CD4-positive, alpha-beta T cell (primary cell): ENCODE results near the gene TGOLN2. TPM values are rescaled to one million over a fixed set of nuclear protein-coding genes. Genes with fewer than 3 reads are reported as not detected.

Experiments
- ATAC-seq: fragments of 200-7000 bp; cut with Tn5 transposase; one replicate; pipeline ENCODE4 v1.10.0; 2022; ENCODE audit warnings: mild to moderate bottlenecking; ENCODE audit not compliant: poor library complexity
- CTCF ChIA-PET: fragments of 350-600 bp; sonication (Branson Sonifier 250); formaldehyde crosslinking; loops from one replicate; lab custom pipeline; 2021; ENCODE audit warnings: antibody characterized with exemption, inconsistent platforms; lab: Charles Lee
- POLR2A ChIA-PET: fragments of 350-600 bp; sonication (Branson Sonifier 250); formaldehyde crosslinking; loops from one replicate; lab custom pipeline; 2021; ENCODE audit warnings: antibody characterized with exemption, inconsistent platforms; lab: Charles Lee
- DNase-seq, 14 experiments: peaks; one replicate each; pipeline ENCODE4 v3.0.0-alpha.2; 2013 to 2020; ENCODE audit warnings: mixed read lengths in 2 of 14
- H3K27ac ChIP-seq, 2 donors: one replicate each; pipeline versions ENCODE4 v1.5.1 to v1.7.0; 2013; ENCODE audit warnings: low read length in 2 of 2, low read depth in 1 of 2, mild to moderate bottlenecking in 1 of 2
- H3K27me3 ChIP-seq, 2 experiments: 1 replicate in 1 of 2; 2 replicates in 1 of 2; pipeline versions ENCODE4 v1.6.1 to v1.7.0; 2013; ENCODE audit warnings: low read length in 2 of 2, control low read depth in 1 of 2, mild to moderate bottlenecking in 1 of 2, moderate library complexity in 1 of 2; ENCODE audit not compliant: insufficient read depth in 2 of 2, control insufficient read depth in 1 of 2
- H3K36me3 ChIP-seq: one replicate; pipeline ENCODE4 v1.6.1; 2013; ENCODE audit warnings: low read length, control low read depth; ENCODE audit not compliant: insufficient read depth
- H3K4me1 ChIP-seq: one replicate; pipeline ENCODE4 v1.6.1; 2013; ENCODE audit warnings: low read length, control low read depth; ENCODE audit not compliant: insufficient read depth
- H3K4me3 ChIP-seq: one replicate; pipeline ENCODE4 v1.5.1; 2013; ENCODE audit warnings: mild to moderate bottlenecking, low read length, moderate library complexity
- H3K9me3 ChIP-seq, 2 experiments: 1 replicate in 1 of 2; 2 replicates in 1 of 2; pipeline versions ENCODE4 v1.6.1 to v1.7.0; 2013; ENCODE audit warnings: low read length in 2 of 2, mild to moderate bottlenecking in 2 of 2, control low read depth in 1 of 2, moderate library complexity in 1 of 2; ENCODE audit not compliant: control insufficient read depth in 1 of 2, insufficient read depth in 1 of 2
- H3K27ac Mint-ChIP-seq: one replicate; pipeline ENCODE4 v1.8.0; 2020; ENCODE audit warnings: mixed read lengths
- H3K27me3 Mint-ChIP-seq: one replicate; pipeline ENCODE4 v1.8.0; 2021; ENCODE audit warnings: mixed read lengths
- H3K36me3 Mint-ChIP-seq: one replicate; pipeline ENCODE4 v1.8.0; 2021; ENCODE audit warnings: low read depth, mixed read lengths
- H3K4me1 Mint-ChIP-seq: one replicate; pipeline ENCODE4 v1.8.0; 2021; ENCODE audit warnings: low read depth, mixed read lengths
- H3K4me3 Mint-ChIP-seq: one replicate; pipeline ENCODE4 v1.8.0; 2020; ENCODE audit warnings: mild to moderate bottlenecking, mixed read lengths
- H3K9me3 Mint-ChIP-seq: one replicate; pipeline ENCODE4 v1.8.0; 2020; ENCODE audit warnings: mixed read lengths
- CTCF ChIP-seq: fragments of 200-600 bp; IDR thresholded peaks from one replicate; pipeline ENCODE4 v1.8.0; 2022; ENCODE audit warnings: antibody characterized with exemption, mild to moderate bottlenecking
- intact Hi-C, 2 experiments: fragments of 100-400 bp; cut with DNase I in 1 of 2; cut with micrococcal nuclease in 1 of 2; formaldehyde crosslinking; loops; one replicate each; pipeline versions ENCODE4 v1.15.1 to v1.9.0; 2023 to 2025; cut with DNase I, micrococcal nuclease
- total RNA-seq, 174 experiments: library from RNA in 2 of 174; stranded (reverse) in 2 of 174; gene quantifications; one replicate each; pipeline ENCODE4 v1.2.3 and lab custom pipeline; 2021 to 2026

The TGOLN2 gene
- total RNA-seq, 2 experiments from 2014 or later = 172 to 175 TPM

DNA sequence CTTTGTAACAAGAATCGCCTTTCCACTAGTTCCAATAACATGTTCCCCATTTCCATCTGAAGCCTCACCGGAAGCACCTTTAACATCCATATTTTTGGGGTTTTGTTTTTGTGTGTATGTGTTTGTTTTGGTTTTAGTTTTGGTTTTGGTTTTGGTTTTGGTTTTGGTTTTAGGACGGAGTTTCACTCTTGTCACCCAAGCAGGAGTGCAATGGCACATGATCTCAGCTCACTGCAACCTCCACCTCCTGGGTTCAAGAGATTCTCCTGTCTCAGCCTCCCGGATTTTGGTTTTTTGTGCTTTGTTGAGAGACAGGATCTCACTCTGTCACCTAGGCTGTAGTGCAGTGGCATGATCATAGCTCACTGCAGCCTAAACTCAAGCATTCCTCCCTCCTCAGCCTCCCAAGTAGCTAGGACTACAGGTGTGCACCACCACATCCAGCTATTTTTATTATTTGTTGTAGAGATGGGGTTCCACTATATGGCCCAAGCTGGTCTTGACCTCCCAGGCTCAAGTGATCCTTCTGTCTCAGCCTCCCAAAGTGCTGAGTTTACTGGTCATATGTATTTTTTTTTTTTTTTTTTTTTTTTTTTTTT lies 36.3 kb downstream of the TGOLN2 start:
- H3K27me3 ChIP-seq = no peaks in the 10 kb centered on the region
- intact Hi-C loops = loop anchor here in 1 of 2 experiments (10.0 kb wide), 1 partner anchor 227 kb away; no protein-coding TSS in a partner anchor
- no peaks in the 10 kb centered on the region for H3K9me3 ChIP-seq
- peak overlapping the region; percentile 6 for H3K4me3 ChIP-seq
- no peaks in the 10 kb centered on the region for H3K36me3 Mint-ChIP-seq
- peak in 4 of 14 experiments; percentile 15 to 81 (median 62) for DNase-seq
- H3K4me1 Mint-ChIP-seq = peaks cover 24% of the 10 kb centered on the region
- H3K9me3 Mint-ChIP-seq = no peaks in the 10 kb centered on the region
- no peaks in the 10 kb centered on the region for H3K27me3 Mint-ChIP-seq
- POLR2A ChIA-PET = interaction anchor here (1.0 to 2.2 kb wide), 5 partner anchors 9 to 398 kb away, joined by 3 to 15 read pairs (median 3); partner anchors contain the start of gene TGOLN2
- H3K4me3 Mint-ChIP-seq = peak overlapping the region; percentile 49
- ATAC-seq = peak; percentile 68
- H3K4me1 ChIP-seq = peaks cover 18% of the 10 kb centered on the region
- CTCF ChIA-PET = no interaction called here
- peak overlapping the region; percentile 82 for H3K27ac Mint-ChIP-seq
- no peaks in the 10 kb centered on the region for H3K36me3 ChIP-seq
- no peak for TF ChIP-seq CTCF
- H3K27ac ChIP-seq = peak overlapping the region in 1 of 2 donors; percentile 24

DNA sequence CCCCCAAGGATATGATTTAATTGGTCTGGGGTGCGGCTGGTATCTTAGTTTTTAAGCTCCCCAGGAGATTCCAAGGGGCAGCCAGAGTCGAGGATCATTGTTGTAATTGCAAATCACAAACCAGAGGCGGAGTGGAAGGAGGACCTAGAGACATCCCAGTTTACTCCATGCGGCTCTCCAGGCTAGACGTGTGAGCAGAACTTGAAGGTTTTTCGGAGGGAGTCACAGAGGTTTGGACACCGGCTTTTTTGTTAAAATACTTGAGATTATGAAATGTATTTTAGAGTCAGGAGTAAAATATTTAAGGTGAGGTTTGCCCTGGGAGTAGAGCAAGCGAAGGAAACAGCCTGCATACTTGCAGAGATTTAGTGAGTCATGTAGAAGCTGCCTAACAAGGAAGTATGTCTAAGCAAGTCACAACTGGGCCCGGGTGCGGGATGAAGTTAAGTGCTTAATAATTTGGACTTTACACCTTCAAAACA lies 39.5 kb downstream of the TGOLN2 start:
- TF ChIP-seq CTCF = no peak
- intact Hi-C loops = loop anchor here in 1 of 2 experiments (5.0 to 10.0 kb wide), 2 partner anchors 153 to 1266 kb away; partner anchors contain the start of gene TCF7L1
- CTCF ChIA-PET = interaction anchor here (1.4 to 1.6 kb wide), 2 partner anchors 10 to 12 kb away, joined by 4 read pairs; no protein-coding TSS in a partner anchor
- Histone ChIP-seq H3K27me3 (no peaks in the 10 kb centered on the region), H3K27ac (no peak overlapping the region), H3K4me1 (peaks cover 24% of the 10 kb centered on the region), H3K9me3 (no peaks in the 10 kb centered on the region), H3K4me3 (no peak overlapping the region), H3K36me3 (no peaks in the 10 kb centered on the region)
- DNase-seq (no peak), ATAC-seq (no peak)
- H3K9me3 Mint-ChIP-seq = no peaks in the 10 kb centered on the region
- peaks cover 30% of the 10 kb centered on the region for H3K4me1 Mint-ChIP-seq
- POLR2A ChIA-PET = interaction anchor here (0.6 to 1.6 kb wide), 2 partner anchors 39 to 418 kb away, joined by 3 read pairs; no protein-coding TSS in a partner anchor
- no peak overlapping the region for H3K4me3 Mint-ChIP-seq
- no peaks in the 10 kb centered on the region for H3K27me3 Mint-ChIP-seq
- H3K27ac Mint-ChIP-seq = no peak overlapping the region
- no peaks in the 10 kb centered on the region for H3K36me3 Mint-ChIP-seq

DNA sequence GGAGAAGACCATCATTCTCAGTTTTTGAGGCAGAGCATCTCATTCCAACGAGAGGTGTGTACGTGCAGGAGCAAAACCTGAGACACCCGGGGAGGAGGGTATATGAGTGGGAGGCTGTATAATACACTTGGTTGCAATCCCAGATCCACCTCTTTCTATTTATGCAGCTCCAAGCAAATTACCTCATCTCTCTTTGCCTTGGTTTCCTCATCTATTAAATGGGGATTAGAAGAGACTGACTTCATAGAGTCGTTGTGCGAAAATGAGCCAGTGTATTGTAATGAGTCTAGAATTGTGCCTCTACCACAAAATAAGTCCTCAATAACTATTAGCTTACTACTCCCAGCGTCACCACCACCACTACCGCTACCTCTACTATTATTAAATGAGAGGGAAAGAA lies 40.1 kb downstream of the TGOLN2 start:
- POLR2A ChIA-PET = interaction anchor here (1.6 kb wide), 1 partner anchor 39 kb away, joined by 3 read pairs; no protein-coding TSS in a partner anchor
- Mint-ChIP-seq H3K36me3 (no peaks in the 10 kb centered on the region), H3K27me3 (no peaks in the 10 kb centered on the region), H3K27ac (no peak overlapping the region), H3K4me1 (peaks cover 30% of the 10 kb centered on the region), H3K4me3 (no peak overlapping the region), H3K9me3 (no peaks in the 10 kb centered on the region)
- peaks cover 24% of the 10 kb centered on the region for H3K4me1 ChIP-seq
- no peaks in the 10 kb centered on the region for H3K27me3 ChIP-seq
- TF ChIP-seq CTCF = no peak
- H3K36me3 ChIP-seq = no peaks in the 10 kb centered on the region
- no peak overlapping the region for H3K4me3 ChIP-seq
- ATAC-seq = no peak
- intact Hi-C loops = loop anchor here in 1 of 2 experiments (5.0 to 10.0 kb wide), 2 partner anchors 153 to 1265 kb away; partner anchors contain the start of gene TCF7L1
- CTCF ChIA-PET = interaction anchor here (1.4 to 1.6 kb wide), 2 partner anchors 11 to 13 kb away, joined by 4 read pairs; no protein-coding TSS in a partner anchor
- no peak for DNase-seq
- no peak overlapping the region for H3K27ac ChIP-seq
- no peaks in the 10 kb centered on the region for H3K9me3 ChIP-seq
